Endothelial cell (in vitro differentiated cells): ENCODE measurements around the gene ATP12A. TPM values are rescaled to one million over a fixed set of nuclear protein-coding genes. Genes with fewer than 3 reads are reported as not detected.

Experiments
- DNase-seq: peaks from one replicate; pipeline ENCODE4 v3.0.0; 2021; ENCODE audit warnings: low spot score
- H3K27ac Mint-ChIP-seq: one replicate; pipeline ENCODE4 v1.8.0; 2021; ENCODE audit warnings: mixed read lengths, inconsistent platforms; ENCODE audit not compliant: unreplicated experiment
- H3K27me3 Mint-ChIP-seq: one replicate; pipeline ENCODE4 v1.8.0; 2021; ENCODE audit warnings: mild to moderate bottlenecking, moderate library complexity, mixed read lengths, inconsistent platforms; ENCODE audit not compliant: unreplicated experiment
- H3K36me3 Mint-ChIP-seq: one replicate; pipeline ENCODE4 v1.8.0; 2021; ENCODE audit warnings: mild to moderate bottlenecking, low read depth, mixed read lengths, inconsistent platforms; ENCODE audit not compliant: unreplicated experiment
- H3K4me1 Mint-ChIP-seq: one replicate; pipeline ENCODE4 v1.8.0; 2021; ENCODE audit warnings: mild to moderate bottlenecking, mixed read lengths, inconsistent platforms; ENCODE audit not compliant: unreplicated experiment
- H3K4me3 Mint-ChIP-seq: one replicate; pipeline ENCODE4 v1.8.0; 2021; ENCODE audit warnings: mild to moderate bottlenecking, mixed read lengths, inconsistent platforms; ENCODE audit not compliant: unreplicated experiment
- H3K9me3 Mint-ChIP-seq: one replicate; pipeline ENCODE4 v1.8.0; 2021; ENCODE audit warnings: mixed read lengths, inconsistent platforms; ENCODE audit not compliant: unreplicated experiment
- CTCF ChIP-seq: fragments of 200-600 bp; sonication (generic); IDR thresholded peaks from one replicate; pipeline ENCODE4 v1.5.0; 2021; ENCODE audit warnings: antibody characterized with exemption; ENCODE audit not compliant: unreplicated experiment
- total RNA-seq: library from RNA; stranded (reverse); fragmentation: NEBNext Ultra II Directional; extraction: Animal tissue kit (Norgen Biotek cat#: 25700); gene quantifications from one replicate; pipeline ENCODE4 v1.2.1, GENCODE V29; 2021; ENCODE audit not compliant: unreplicated experiment

ATP12A gene
- total RNA-seq, 1 donor from 2014 or later: 0.64 TPM

GRCh38 chr13:24648271-24648670 is 31.9 kb upstream of the ATP12A start:
- Mint-ChIP-seq H3K9me3 (no peaks in the 10 kb centered on the region), H3K27ac (no peak overlapping the region), H3K4me3 (no peak overlapping the region), H3K4me1 (peaks cover 7% of the 10 kb centered on the region), H3K27me3 (no peaks in the 10 kb centered on the region), H3K36me3 (no peaks in the 10 kb centered on the region)
- no peak for TF ChIP-seq CTCF
- DNase-seq: no peak

GRCh38 chr13:24648983-24649687 is 31.1 kb upstream of the ATP12A start:
- no peak for DNase-seq
- Mint-ChIP-seq H3K4me3 (no peak overlapping the region), H3K27ac (no peak overlapping the region), H3K4me1 (peaks cover 7% of the 10 kb centered on the region), H3K9me3 (no peaks in the 10 kb centered on the region), H3K27me3 (no peaks in the 10 kb centered on the region), H3K36me3 (no peaks in the 10 kb centered on the region)
- TF ChIP-seq CTCF: no peak

- no peaks in the 10 kb centered on the region for H3K9me3 Mint-ChIP-seq
- H3K4me1 Mint-ChIP-seq: peaks cover 7% of the 10 kb centered on the region
- no peak for DNase-seq
- H3K27ac Mint-ChIP-seq: no peak overlapping the region
- H3K36me3 Mint-ChIP-seq: no peaks in the 10 kb centered on the region
- no peak for TF ChIP-seq CTCF
- no peak overlapping the region for H3K4me3 Mint-ChIP-seq
- no peaks in the 10 kb centered on the region for H3K27me3 Mint-ChIP-seq
Observed at GRCh38 chr13:24649688-24650043, 30.5 kb upstream of the ATP12A start.

DNA sequence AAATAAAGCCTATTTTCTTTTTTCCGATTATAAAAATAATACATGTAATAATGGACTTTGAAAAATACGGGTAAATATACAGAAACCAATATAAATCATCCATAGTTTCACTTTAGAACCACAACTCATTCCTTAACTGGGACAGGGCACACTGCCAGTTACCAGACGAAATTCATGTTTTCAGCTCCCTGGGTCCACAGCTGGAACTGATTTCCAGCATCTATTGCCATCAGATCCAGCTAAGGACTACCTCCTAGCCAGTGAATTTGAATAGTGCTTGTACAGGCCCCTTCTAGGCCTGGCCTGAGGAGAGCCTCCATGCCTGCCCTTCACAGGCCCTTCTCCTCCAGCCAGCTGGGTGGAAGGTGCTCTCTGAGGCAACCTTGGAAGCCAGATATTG is 30.0 kb upstream of the ATP12A start:
- Mint-ChIP-seq H3K4me3 (no peak overlapping the region), H3K4me1 (peaks cover 7% of the 10 kb centered on the region), H3K27ac (no peak overlapping the region), H3K9me3 (no peaks in the 10 kb centered on the region), H3K36me3 (no peaks in the 10 kb centered on the region), H3K27me3 (no peaks in the 10 kb centered on the region)
- DNase-seq: no peak
- TF ChIP-seq CTCF: no peak

- no peak for TF ChIP-seq CTCF
- Mint-ChIP-seq H3K36me3 (no peaks in the 10 kb centered on the region), H3K27me3 (no peaks in the 10 kb centered on the region), H3K4me3 (no peak overlapping the region), H3K27ac (no peak overlapping the region), H3K9me3 (no peaks in the 10 kb centered on the region), H3K4me1 (peaks cover 7% of the 10 kb centered on the region)
- no peak for DNase-seq
Observed at GRCh38 chr13:24651718-24652345, 28.4 kb upstream of the ATP12A start.
